Measurements from ENCODE around the gene TM4SF18. TPM values are rescaled to one million over a fixed set of nuclear protein-coding genes. Genes with fewer than 3 reads are reported as not detected.

Gene TM4SF18
- total RNA-seq, 2 donors from 2014 or later, result 7.9 to 13.2 TPM

- no peak for DNase-seq
- ATAC-seq, result no peak
- H3K36me3 ChIP-seq (replicated peaks in 1 of 2; ENCODE audit: insufficient read depth in 1 of 2, low read depth in 2 of 2), result no peaks in the 10 kb centered on the region
- no peak overlapping the region for H3K4me3 ChIP-seq
- H3K27me3 ChIP-seq, result no peaks in the 10 kb centered on the region
- intact Hi-C loops (cut with DNase I), result no loop called here
- peaks cover 37% of the 10 kb centered on the region for H3K4me1 ChIP-seq
- H3K9me3 ChIP-seq, result no peaks in the 10 kb centered on the region
- WGBS, 2 donors, result 87 to 91% methylated on average over 2 of the region's 2 CpGs
- no peak overlapping the region for H3K27ac ChIP-seq
- TF ChIP-seq CTCF (IDR thresholded peaks at IDR 0.05) (no peak), POLR2A (IDR thresholded peaks at IDR 0.05) (no peak)
Measured at GRCh38 chr3:149280671-149281349, 52.6 kb downstream of the TM4SF18 start.

- Histone ChIP-seq H3K4me3 (no peak overlapping the region), H3K27ac (no peak overlapping the region), H3K4me1 (peaks cover 37% of the 10 kb centered on the region), H3K9me3 (no peaks in the 10 kb centered on the region), H3K36me3 (replicated peaks in 1 of 2; ENCODE audit: insufficient read depth in 1 of 2, low read depth in 2 of 2) (no peaks in the 10 kb centered on the region), H3K27me3 (no peaks in the 10 kb centered on the region)
- WGBS, 2 donors, result 34% methylated on average over 2 of the region's 2 CpGs
- intact Hi-C loops (cut with DNase I), result no loop called here
- DNase-seq (peak in 1 of 4 donors; percentile 17), ATAC-seq (peak; percentile 48)
- TF ChIP-seq POLR2A (IDR thresholded peaks at IDR 0.05) (no peak), CTCF (IDR thresholded peaks at IDR 0.05) (no peak)
Measured at GRCh38 chr3:149278911-149279310, 54.5 kb downstream of the TM4SF18 start.

- ATAC-seq (peak; percentile 44), DNase-seq (no peak)
- intact Hi-C loops (cut with DNase I), result no loop called here
- TF ChIP-seq CTCF (IDR thresholded peaks at IDR 0.05), result no peak
- no peak for TF ChIP-seq POLR2A (IDR thresholded peaks at IDR 0.05)
- Histone ChIP-seq H3K27me3 (no peaks in the 10 kb centered on the region), H3K4me1 (peaks cover 37% of the 10 kb centered on the region), H3K9me3 (no peaks in the 10 kb centered on the region), H3K27ac (peak overlapping the region in 3 of 4 donors; percentile 22 to 55 (median 44)), H3K36me3 (replicated peaks in 1 of 2; ENCODE audit: insufficient read depth in 1 of 2, low read depth in 2 of 2) (no peaks in the 10 kb centered on the region), H3K4me3 (no peak overlapping the region)
- 33 to 45% methylated on average over 3 of the region's 3 CpGs for WGBS, 2 donors
Measured at GRCh38 chr3:149277331-149277813, 56.1 kb downstream of the TM4SF18 start.

GRCh38 chr3:149276619-149277018 is 56.8 kb downstream of the TM4SF18 start:
- Histone ChIP-seq H3K36me3 (replicated peaks in 1 of 2; ENCODE audit: insufficient read depth in 1 of 2, low read depth in 2 of 2) (no peaks in the 10 kb centered on the region), H3K27me3 (no peaks in the 10 kb centered on the region), H3K4me1 (peaks cover 37% of the 10 kb centered on the region), H3K4me3 (no peak overlapping the region), H3K27ac (peak overlapping the region in 1 of 4 donors; percentile 55), H3K9me3 (no peaks in the 10 kb centered on the region)
- 72 to 80% methylated on average over 3 of the region's 3 CpGs for WGBS, 2 donors
- intact Hi-C loops (cut with DNase I), result no loop called here
- DNase-seq, result no peak
- no peak for ATAC-seq
- TF ChIP-seq CTCF (IDR thresholded peaks at IDR 0.05) (no peak), POLR2A (IDR thresholded peaks at IDR 0.05) (no peak)

- 78 to 90% methylated on average over 3 of the region's 3 CpGs for WGBS, 2 donors
- no peaks in the 10 kb centered on the region for H3K36me3 ChIP-seq (replicated peaks in 1 of 2; ENCODE audit: insufficient read depth in 1 of 2, low read depth in 2 of 2)
- no peak overlapping the region for H3K4me3 ChIP-seq
- H3K27me3 ChIP-seq, result no peaks in the 10 kb centered on the region
- DNase-seq, result no peak
- TF ChIP-seq CTCF (IDR thresholded peaks at IDR 0.05) (no peak), POLR2A (IDR thresholded peaks at IDR 0.05) (no peak)
- H3K27ac ChIP-seq, result no peak overlapping the region
- H3K9me3 ChIP-seq, result no peaks in the 10 kb centered on the region
- peaks cover 24% of the 10 kb centered on the region for H3K4me1 ChIP-seq
- no peak for ATAC-seq
- intact Hi-C loops (cut with DNase I), result loop anchor here (5.0 kb wide), 1 partner anchor 157 kb away; no protein-coding TSS in a partner anchor
Measured at GRCh38 chr3:149274220-149274619, 59.2 kb downstream of the TM4SF18 start.

Measured in body of pancreas (tissue), 4 donors.